GM12801 (cell line): ENCODE results near the gene PRKCG.

Source experiments
- CTCF ChIP-seq: IDR thresholded peaks from one replicate; pipeline ENCODE4 v1.5.1; 2011; ENCODE audit warnings: control low read depth; ENCODE audit not compliant: insufficient read length; ENCODE audit errors: extremely low read depth

The PRKCG gene

GRCh38 chr19:53885036-53885435 lies 3.0 kb downstream of the PRKCG start:
- no peak for TF ChIP-seq CTCF

DNA sequence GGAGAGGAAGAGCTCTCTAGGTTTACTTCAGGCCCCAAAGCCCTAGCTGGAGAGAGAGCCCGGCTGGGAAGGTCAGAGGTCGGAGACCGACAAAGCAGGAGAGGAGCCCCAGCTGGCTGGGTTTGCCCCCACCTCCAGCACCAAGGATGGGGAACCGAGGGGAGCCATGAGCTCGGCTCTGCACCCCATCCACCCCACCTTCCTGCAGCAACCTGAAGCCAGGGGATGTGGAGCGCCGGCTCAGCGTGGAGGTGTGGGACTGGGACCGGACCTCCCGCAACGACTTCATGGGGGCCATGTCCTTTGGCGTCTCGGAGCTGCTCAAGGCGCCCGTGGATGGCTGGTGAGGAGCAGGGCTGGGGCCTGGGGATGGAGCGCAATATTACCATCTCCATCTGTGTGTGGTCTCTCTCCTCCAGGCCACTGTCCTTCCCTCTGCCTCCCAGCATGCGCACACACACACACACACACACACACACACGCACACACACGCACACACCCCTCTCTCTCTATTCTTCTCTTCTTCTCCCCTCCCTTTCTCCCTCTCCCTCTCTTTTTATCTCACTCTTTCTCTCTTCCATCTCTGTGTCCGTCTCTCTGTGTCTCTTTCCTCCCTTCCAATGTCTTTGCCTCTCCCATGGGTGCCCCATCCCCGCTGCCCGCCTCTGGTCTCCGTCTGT lies 10.4 kb downstream of the PRKCG start:
- TF ChIP-seq CTCF, result no peak

DNA sequence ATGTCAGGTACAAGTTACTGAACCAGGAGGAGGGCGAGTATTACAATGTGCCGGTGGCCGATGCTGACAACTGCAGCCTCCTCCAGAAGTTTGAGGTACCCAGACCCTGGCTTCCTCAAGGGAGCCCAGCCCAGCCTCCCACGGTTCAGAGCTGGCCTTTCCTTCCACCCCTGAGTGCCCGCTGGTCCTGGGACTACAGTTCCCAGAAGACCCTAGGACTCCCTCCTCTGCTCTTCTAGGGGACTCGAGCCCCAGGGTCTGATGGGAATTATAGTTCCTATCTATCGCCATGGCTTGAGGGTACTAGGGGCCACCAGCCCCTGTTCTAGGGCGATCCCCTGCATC lies 11.0 kb downstream of the PRKCG start:
- no peak for TF ChIP-seq CTCF

DNA sequence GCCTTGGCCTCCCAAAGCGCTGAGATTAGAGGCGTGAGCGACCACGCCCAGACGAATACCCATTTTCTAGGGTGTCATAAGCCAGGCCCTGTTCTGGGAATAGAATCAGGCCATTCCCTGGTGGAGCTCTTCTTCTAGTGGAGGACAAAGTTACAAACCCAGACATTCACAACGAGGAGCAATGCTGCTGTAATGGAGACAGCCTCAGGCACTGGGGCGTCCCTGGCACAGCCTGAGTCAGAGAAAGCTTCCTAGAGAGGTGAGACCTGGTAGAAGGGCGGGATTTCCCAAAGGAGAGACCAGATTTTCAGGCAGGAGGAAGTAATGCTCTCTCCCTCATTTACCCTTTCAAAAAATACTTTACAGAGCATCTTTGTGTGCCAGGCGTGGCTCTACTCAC lies 12.7 kb downstream of the PRKCG start:
- TF ChIP-seq CTCF, result no peak

- no peak for TF ChIP-seq CTCF
Observed at GRCh38 chr19:53896682-53897081, 14.7 kb downstream of the PRKCG start.

DNA sequence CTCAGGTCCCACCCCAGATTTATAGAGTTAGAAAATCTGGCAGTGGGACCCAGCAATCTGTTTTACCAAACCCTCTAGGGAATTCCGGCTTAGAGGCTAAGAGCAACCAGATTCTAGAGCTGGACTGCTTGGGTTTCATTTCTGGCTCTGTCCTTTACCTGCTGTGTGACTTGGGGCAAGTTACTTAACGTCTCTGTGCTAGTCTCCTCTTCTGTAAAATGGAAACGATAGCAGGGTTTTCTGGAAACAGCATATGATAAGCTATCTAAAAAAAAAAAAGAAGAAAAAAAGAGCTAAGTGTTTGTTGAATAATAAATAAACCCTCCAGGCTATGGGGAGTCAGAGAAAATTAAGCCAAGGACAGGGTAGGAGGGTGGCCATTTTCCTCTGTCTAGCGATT lies 15.5 kb downstream of the PRKCG start:
- TF ChIP-seq CTCF, result no peak

DNA sequence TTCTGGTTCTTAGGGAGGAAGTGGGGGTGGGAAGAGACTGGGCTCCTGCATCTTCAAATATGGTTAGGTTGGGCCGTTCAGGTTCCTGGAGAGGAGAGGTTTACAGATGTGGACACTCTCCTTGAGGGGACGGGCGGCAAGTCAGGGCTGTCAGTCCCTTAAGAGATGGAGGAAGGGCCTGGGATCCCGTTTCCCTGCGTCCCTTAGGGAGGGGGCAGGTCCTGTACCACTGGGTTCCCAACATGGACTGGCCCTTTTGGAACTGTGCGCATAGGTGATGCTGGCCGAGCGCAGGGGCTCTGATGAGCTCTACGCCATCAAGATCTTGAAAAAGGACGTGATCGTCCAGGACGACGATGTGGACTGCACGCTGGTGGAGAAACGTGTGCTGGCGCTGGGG lies 16.2 kb downstream of the PRKCG start:
- no peak for TF ChIP-seq CTCF
